Upper lobe of left lung (tissue), 4 donors: ENCODE measurements around the gene SLC35F3.

Experiments
- POLR2A ChIP-seq, 4 donors: fragments of 450-650 bp; IDR thresholded peaks; one replicate each; pipeline ENCODE4 v1.5.1; 2016 to 2017; ENCODE audit warnings: antibody characterized with exemption in 4 of 4, mild to moderate bottlenecking in 2 of 4
- TF ChIP-seq, protein P1 (sequence below), 6 experiments: fragments of 450-650 bp in 4 of 6; fragments of 200-600 bp in 2 of 6; sonication (generic) in 2 of 6; IDR thresholded peaks; one replicate each; pipeline ENCODE4 v1.5.1; 2016 to 2019; ENCODE audit warnings: antibody characterized with exemption in 6 of 6

DNA sequence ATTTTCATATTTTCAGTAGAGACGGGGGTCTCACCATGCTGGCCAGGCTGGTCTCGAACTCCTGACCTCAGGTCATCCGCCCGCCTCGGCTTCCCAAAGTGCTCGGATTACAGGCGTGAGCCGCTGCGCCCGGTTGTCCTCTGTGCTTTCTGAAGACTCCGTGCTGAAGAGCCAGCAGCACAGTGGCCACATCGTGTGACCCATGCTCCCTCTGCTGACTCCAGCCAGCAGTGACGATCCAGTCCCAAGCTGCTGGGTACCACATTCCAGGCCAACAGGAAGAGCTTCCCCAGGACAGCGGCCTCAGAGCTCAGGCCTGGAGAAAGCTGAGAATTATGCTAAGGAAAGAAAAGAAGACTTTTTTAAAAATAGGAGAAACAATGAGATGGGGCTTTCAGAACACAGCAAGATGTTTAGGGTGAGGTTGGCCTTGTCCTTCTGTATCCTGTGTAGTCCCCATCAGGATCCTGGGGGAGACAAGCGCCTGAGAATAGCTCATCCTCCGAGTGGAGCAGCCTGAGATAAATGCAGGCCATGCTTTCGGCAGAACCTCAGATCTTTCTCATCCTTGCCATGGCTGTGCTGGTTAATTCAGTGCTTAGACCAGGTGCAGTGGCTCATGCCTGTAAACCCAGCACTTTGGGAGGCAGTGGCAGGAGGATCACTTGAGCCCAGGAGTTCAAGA is 207.1 kb downstream of the SLC35F3 start:
- TF ChIP-seq, protein P1, sequence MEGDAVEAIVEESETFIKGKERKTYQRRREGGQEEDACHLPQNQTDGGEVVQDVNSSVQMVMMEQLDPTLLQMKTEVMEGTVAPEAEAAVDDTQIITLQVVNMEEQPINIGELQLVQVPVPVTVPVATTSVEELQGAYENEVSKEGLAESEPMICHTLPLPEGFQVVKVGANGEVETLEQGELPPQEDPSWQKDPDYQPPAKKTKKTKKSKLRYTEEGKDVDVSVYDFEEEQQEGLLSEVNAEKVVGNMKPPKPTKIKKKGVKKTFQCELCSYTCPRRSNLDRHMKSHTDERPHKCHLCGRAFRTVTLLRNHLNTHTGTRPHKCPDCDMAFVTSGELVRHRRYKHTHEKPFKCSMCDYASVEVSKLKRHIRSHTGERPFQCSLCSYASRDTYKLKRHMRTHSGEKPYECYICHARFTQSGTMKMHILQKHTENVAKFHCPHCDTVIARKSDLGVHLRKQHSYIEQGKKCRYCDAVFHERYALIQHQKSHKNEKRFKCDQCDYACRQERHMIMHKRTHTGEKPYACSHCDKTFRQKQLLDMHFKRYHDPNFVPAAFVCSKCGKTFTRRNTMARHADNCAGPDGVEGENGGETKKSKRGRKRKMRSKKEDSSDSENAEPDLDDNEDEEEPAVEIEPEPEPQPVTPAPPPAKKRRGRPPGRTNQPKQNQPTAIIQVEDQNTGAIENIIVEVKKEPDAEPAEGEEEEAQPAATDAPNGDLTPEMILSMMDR (IDR thresholded peaks at IDR 0.05): peak in 3 of 6 experiments; percentile 17 to 34 (median 30)
- no peak for TF ChIP-seq POLR2A (IDR thresholded peaks at IDR 0.05)
